GM19193 (cell line): Measurements from ENCODE around the gene USP38.

ENCODE experiments used
- POLR2A ChIP-seq: IDR thresholded peaks from 4 replicates; pipeline ENCODE4 v1.6.1; 2011; ENCODE audit not compliant: insufficient read depth, insufficient read length; ENCODE audit errors: extremely low read depth

The USP38 gene

DNA sequence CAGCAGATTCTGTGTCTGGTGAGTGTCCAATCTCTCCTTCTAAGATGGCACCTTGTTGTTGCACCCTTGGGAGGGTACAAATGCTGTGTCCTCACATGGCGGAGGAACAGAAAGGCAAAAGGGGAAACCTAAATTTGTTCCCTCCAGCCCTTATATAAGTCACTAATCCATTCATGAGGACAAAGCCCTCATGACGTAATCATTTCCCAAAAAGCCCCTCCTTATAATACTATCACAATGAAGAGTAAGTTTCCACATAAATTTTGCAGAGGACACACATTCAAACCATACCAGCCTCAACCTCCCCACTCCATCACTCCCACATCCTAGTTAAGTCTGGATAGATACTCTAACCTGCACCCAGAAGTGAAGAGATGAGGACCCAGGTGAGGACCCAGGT is 63.1 kb downstream of the USP38 start:
- no peak for TF ChIP-seq POLR2A

DNA sequence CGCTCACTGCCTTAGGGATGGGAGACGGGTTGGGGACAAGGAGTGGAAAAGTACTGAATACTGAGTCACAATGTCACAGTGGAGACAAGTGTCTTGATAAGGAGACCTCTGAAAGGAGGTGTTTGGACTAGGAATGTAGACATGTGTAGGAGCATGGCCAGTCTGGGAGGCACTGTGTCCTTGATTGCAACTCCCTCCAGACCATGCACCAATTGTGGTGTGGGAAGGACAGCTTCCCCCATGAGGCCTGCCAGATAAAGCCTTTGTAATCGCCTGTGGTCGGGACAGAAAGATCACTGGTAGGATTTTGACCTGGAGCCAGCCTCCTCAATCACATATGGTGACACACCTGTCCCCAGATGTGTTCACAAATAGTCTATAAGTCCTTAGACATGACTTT is 64.1 kb downstream of the USP38 start:
- TF ChIP-seq POLR2A, result no peak

DNA sequence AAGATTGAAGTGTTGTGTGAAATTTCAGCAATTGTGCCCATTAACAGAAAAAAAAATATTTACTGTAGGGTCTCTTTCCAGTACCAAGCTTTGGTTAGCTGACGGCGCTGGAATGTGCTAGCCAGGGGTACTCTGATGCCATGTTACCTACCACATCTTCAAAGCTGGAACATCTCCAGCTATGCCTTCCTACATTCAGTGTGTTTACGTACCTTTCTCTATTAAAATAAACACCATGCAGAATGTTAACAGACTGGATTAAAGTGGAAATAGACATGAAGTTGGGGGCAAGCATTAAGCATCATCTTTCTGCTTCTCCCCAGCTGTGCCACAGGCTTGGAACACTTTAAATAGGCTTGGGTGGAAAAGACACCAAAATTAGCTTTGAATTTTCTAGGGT is 65.9 kb downstream of the USP38 start:
- TF ChIP-seq POLR2A, result no peak

DNA sequence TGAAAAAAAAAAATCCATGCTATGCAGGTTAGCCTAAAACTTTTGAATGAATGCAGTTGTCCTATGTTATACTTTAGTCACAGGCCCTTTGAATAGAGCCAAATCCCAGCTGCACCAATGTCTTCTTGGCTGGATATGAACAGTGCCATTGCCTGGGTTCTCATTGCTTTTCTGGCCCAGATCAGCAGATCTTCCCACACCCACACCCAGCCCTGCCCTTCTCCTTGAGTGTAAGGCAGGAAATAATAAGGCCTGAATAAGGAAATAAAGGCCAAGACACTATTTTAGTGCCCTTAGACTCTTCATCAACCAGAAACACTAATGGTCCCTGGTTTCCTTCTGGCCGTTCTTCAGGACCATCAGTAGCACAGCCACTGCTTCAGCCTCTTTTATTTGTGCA is 66.6 kb downstream of the USP38 start:
- TF ChIP-seq POLR2A, result no peak

DNA sequence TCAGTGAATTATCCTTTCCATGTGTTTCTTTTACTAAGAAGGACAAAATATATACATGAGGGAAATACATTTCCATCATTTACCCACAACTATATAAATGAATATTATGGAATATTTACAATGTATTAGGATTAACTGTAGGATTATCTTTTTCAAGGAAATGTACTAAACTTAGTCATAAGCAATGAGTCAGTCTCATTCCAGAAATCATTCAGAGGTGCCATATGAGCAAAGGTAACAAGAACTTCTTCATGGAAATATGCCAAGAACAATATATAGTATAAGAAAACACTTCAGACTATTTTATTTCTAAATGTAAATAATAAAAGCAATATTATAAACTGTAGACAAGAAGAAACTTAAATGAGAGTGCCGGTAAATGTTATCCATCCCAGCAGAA is 67.1 kb downstream of the USP38 start:
- TF ChIP-seq POLR2A, result no peak

DNA sequence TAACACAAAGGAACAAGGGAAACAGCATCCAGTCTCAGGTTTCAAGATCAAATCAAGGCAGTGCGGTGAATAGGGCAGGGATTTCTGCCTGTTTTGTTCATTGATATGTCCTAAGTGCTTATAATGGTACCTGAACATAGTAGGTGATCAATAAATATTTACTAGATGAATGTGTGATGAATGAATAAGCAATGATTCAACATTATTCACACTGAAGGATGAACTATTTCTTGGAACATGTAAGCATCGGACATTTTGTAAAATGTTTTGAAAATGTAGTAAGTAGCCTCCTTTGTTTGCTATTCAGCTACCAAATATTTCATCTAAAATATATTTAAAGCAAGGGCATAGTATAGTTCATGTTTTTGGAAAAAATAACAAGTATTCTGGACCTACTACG is 67.8 kb downstream of the USP38 start:
- TF ChIP-seq POLR2A, result no peak

DNA sequence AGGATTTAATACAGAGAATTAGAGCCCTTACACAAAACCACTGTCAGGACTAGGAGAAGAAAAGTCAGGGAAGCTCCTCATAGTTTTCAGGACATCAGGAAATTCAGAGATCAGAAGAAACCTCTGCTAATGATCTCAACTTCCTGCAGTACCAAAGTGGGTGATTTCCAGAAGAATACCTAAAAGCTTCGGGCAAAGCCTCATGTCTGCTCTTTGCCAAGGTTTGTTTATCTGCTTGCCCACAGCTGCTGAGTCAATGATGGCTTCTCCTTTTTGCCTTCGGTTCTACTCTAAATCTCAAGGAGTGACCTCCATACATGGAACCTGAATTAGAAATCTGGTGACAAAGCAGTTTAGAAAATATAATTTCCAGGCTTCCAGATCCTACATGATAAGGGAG is 68.4 kb downstream of the USP38 start:
- no peak for TF ChIP-seq POLR2A

DNA sequence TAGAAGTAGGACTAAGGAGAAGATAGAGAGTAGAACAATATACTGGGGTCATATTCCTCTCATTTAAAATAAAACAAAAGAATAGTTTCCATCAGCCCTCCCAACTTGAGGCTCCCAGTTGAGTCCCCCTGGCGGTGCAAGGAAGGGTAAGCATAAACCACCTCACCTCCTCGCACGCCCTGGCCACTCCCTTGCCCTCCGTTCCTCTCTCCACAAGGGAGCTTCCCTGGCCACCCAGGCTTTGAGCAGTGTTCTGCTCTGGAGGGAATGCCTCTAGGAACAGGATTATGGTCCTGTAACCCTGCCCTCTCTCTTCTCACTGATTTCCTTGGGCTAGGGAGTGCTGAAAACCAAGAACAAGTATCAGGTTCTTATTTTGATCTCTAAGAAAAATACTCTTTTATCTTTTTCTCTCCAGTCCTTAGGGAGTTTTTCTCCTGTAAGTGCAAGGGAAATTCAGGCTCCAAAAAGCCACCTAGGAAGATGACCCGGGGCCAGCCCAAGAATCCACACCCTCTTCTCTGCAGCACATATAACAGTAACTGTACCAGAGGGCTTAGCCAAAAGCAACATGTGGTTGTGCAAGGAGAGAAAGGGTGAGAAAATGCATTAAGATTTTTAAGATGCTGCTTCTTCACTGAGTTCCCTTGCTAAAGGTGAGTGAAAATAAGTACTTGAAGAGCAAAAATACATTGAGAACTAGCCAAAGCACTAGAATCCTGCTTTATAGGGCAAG is 69.9 kb downstream of the USP38 start:
- no peak for TF ChIP-seq POLR2A

DNA sequence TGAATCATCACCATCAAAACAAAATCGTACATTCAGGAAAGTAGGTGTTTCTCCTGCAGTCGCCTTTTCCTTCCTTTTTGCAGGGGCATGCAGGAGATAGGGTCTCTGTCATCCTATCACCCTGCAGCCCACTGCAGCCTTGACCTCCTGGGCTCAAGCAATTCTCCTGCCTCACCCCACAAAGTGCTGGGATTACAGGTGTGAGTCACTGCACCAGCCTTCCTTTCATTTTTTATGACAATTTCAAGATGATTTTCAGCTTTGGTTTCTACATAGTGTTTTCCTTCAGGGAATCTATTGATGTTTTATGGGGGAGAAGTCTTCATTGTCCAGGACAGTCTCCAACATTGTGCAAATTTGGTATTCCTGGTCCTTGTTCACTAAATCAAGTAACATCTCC is 71.7 kb downstream of the USP38 start:
- TF ChIP-seq POLR2A, result no peak

DNA sequence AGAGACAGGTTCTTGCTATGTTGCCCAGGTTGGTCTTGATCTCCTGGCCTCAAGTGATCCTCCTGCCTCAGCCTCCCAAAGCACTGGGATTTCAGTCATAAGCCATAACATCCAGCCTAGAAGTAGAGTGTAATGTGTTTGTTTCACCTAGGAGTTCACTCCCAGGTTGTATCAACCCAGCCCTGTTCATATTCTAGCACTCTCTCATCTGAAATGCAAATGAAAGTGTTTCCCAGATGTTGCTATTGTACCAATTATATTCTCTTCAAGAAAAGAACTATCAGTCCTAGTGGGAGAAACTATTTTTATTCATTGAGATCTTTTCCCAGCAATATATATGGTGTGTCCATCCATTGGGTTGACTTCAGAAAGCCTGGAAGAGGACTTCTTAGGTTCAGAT is 72.6 kb downstream of the USP38 start:
- TF ChIP-seq POLR2A, result no peak

DNA sequence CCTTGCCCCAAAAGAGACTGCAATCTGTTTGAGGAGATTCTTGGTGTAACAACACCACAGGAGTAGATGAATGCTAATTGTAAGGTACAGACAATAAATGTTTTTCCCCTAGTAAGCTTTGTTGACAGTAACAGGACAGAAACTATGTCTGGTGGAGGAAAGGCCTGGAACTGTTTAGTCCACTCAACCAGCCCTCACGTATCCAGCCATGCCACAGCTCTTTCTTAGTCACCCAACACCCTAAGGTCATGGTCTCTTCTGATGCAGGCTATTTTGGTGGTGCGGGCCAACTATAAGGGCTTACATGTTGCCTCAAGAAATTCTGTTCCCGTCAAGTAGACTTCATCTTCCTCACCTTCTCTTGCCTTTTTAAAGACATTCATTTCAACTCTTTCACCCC is 76.0 kb downstream of the USP38 start:
- no peak for TF ChIP-seq POLR2A

DNA sequence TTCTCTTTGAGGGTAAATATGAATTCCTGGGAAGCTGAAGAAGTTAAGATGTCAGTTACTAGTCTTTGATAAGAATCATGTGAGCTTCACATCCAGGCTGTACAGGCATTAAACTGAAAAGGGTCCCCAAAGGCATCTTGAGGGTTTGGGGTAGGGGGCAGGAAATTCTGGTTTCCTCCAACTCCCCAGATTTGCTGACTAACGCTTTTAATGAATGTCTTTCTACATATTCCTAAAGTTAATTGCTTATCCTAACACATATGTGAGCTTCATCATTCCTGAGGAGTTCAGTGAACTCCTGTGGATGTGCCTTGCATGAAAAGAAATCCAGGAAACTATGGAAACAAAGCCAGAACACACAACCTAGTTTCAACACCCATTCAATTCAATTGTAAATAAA is 78.1 kb downstream of the USP38 start:
- no peak for TF ChIP-seq POLR2A

DNA sequence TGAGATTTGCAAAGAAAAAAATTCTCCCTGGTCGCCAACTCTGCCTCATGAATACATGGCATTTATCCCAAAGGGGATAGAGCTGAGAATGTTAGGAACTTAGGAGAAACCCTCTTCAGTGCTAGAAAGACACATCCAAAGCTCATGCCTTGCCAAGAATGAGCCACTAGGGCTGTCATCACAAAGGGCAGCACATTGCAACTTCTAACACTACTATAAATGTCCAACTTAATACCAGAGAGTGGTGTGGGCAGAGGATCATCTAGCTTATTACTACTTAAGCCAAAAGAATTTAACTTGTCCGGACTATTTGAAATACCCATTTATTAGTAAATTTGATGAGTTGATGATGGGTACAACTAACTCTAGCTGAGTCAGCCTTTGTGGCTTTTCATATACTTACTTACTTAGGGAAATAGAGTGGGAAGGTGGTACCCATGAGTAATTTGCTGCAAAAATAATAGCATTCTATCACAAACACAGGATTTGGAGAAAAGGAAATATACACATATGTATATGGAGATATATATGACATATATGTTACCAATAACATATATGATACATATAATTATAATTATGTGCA is 85.6 kb downstream of the USP38 start:
- TF ChIP-seq POLR2A, result no peak
